GM19035 (cell line): ENCODE data around the gene MGAT1.
A peak's percentile ranks its signal among the peaks of the same experiment; 100 is the strongest.

ENCODE experiments used
- ATAC-seq: cut with Tn5 transposase; IDR thresholded peaks from one replicate; pipeline ENCODE4 v1.9.1; 2021; ENCODE audit not compliant: unreplicated experiment

Gene MGAT1

DNA sequence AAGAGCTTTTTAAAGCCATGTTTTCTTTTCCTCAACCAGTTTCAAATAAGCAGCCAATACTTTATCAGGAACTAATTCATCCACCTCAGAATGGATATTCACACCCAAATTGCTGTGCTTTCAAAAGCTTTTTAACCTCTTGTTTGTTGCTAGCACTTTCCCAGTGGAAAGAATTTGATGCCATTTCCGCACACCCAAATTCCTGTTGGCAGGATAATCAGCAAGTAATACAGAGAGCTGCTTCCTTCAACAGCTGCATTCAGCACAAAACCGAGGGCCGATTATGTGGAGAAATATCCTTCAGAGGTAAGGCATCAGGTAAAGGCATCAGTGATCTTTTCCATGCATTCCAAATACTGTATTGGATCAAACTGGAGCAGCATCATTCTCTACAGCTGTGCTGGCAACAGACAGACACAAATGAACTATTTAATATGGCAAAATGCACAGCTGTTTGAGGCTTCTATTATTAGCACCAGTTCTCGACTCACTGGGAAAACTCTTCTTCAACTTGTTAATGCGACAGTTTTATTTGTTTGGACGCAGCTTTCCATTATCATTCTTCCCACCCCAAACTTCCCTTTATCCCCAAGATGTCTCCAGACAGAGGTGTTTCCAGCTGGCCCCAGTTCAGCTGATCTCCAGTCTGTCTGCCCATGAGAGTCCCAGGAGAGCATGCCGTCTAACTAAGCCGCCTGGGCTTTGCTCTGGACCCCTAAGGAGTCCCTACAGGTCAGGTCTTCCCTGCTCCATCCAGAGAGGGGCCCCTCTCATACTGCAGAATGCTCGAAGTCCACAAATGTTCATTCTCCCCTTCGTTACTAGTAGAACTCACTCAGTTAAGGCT, 22.2 kb upstream of the MGAT1 start:
- no peak for ATAC-seq

- ATAC-seq, result no peak
Measured at GRCh38 chr5:180823940-180824629, 21.5 kb upstream of the MGAT1 start.

DNA sequence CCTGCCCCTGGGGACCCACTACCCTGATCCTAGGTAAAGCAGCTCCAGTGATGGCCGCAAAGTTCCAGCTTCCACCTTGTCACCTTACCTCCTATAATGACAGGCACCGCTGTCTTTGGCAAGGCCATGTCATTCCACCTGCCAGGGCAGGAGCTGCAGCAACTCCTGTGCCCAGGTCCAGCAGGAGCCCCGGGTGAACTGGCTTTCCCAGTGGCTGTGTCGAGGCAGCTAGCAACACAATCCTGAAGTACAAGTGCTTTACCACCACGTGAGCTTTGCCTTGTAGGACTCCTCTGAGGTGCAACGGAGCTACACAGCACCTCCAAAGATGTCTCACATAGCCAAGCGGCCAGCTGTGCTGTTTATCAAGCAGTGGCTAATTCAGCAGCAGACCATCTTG, 20.7 kb upstream of the MGAT1 start:
- ATAC-seq, result no peak

- ATAC-seq, result no peak
Measured at GRCh38 chr5:180821538-180821937, 18.9 kb upstream of the MGAT1 start.

DNA sequence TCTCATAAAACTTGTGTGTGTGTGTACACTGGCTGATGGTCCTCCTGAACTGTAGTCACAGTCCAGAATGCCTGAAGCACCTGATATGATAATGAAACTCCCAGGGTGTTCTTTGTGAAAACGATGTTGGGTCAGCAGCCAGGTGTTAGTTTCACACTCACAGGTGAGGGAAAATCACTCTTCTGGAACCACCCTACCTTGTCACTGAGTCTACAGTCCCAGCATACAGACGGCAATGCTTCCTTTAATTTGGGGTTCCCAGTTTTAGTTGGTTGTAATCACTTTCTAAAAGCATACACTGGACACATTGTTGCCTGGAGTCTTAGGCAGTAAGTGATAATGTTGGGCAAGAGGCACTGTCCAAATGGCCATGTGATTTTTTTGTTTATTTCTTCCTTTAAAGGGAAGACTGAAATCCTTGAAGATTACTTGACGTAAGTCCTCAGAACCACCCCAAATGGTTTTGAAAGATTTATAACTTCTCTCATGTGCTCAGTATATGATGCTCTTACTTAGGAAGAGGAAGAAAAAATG, 18.2 kb upstream of the MGAT1 start:
- ATAC-seq, result peak; percentile 72

DNA sequence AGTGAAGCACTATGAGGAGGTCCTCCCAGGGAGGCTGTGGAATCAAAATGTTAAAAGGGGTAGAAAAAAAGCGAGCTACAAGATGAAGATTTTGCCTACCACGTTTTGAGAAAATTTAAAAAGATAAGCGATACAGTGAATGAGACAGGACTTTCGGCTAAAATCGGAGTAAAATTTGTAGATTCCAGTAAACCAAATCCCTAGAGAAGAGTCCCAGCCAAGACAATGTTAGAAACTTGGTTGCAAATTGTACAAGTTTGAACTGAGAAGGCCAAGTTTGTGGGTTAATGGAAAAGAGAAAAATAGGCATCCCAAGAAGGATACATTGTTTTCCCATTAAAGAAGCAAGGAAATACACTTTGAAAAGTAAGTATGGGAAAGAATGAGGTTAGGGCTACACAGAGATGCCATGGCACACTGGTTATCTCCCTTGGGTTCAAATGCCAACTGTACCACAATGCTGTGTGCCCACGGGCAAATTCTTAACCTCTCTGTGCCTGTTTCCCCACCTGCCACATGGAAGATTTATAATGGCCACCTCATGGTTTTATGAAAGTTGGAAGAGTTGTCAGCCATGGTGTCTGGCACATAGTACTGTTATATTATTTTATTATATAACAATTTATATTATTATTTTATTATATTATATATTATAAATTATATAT, 16.2 kb upstream of the MGAT1 start:
- ATAC-seq, result no peak

DNA sequence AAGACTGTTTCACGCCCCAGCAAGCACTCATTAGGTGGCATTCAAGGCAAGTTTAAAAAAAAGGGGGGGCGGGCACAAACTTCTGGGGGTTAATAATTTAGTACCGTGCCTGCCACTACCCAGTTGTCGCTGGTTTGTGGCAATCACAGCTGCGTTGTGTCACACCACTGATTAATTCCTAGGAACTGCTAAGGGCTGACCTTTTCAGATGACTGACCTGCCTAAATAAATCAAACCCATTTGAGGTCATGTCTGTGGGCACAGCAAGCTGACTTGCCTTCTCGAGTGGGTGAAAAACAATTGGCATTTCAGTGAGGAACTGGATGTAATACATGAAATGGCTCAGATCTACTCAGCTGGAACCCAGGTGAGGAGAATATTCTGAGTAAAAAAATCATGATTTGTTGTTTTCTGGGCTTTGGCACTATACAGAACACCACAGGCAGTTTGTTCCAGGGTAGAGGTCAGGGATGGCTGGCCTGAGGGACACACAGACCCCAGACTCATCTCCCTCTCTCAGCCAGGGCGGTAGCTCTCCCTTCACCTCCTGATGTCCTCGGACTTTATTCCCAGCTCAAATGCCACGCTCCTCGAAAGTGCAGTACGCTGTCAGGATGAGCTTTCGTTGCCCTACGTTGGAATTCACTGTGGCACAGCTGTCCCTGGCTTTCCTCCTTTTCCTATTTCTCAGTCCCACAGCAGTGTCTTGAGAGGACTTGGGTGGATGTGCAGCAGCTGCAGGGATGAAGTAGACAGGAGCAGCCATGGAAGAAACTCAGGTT, 15.5 kb upstream of the MGAT1 start:
- ATAC-seq, result no peak

- no peak for ATAC-seq
Measured at GRCh38 chr5:180816608-180817534, 14.3 kb upstream of the MGAT1 start.

DNA sequence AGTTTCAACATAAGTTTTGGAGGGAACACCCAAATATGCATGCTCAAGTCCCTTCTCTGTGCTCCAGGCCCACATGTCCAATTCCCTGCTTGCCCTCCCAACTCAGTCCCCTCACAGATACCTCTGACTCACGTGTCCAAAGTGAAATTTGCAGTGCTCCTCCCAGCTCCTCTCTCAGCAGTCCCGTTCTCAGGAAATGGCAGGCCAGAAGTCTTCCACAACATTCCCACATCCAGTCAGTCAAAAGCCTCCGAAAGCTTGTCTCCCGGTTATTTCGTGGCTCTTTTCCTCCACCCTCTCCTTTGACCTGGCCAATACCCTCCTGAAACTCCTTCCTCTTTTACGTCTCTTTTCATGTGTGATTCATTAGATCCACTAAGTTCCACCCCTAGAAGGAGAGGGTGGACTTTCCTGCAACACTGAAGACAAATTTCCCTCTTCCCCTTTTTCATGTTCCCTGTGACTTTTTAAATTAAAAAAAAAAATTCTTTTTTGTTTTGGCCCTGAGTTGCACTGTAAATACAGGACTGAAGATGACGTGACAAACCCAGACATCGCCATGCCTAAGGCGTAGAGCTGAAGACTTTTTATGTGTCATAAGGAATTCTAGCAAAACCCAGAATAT, 12.8 kb upstream of the MGAT1 start:
- ATAC-seq, result no peak

- no peak for ATAC-seq
Measured at GRCh38 chr5:180813420-180813819, 10.8 kb upstream of the MGAT1 start.

DNA sequence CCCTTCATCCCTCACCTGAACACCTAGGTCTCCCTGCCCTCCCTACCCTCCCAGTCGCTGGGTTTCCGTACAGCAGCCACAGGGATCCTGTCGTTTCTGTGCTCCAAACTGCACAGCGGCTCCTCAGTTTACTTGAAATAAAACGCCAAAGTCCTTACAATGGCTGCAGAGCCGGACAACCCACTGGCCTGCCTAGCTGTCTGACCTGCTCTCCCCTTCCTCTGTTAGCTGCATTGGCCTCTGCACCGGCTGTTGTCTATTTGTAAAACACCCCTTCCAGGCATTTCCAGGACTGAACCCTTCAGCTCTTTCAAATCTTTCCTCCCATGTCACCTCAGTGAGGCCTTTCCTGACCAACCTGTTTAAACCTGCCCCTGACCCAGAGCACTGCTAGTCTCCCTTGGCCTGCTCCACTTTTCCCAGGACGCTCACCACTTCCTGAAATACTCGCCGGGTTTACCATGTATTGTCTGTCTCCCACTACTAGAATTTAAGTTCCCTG, 9.1 kb upstream of the MGAT1 start:
- ATAC-seq, result no peak

DNA sequence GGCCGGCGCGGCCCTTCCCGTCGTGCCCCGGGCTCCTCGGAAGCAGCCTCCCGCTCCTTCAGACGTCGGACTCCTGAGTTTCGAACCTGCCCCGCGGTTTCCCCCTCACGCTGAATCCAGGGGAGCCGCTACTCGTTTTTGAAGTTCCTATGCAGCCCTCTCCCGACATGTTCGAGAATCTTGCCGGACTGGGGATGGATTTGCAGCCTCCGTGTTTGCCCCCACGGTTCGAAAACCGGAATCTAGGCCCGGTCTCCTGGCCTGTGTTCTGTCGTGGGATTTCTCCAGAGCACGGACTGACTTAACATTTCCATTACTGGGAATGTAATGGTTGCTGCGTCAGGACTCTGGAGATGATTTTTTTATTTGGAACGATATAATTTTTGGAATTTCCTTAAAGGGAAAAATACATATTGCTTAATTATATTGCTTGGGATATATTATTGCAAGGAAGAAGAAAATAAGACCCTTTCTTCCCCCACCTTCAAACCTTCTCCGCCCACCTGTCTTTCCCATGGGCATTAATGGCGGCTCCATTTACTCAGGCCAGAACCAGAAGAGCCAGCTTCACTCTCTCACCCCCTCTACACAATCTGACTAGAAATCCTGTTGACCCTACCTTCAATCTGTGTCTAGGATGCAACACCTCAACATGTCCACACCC, 8.5 kb upstream of the MGAT1 start:
- no peak for ATAC-seq

DNA sequence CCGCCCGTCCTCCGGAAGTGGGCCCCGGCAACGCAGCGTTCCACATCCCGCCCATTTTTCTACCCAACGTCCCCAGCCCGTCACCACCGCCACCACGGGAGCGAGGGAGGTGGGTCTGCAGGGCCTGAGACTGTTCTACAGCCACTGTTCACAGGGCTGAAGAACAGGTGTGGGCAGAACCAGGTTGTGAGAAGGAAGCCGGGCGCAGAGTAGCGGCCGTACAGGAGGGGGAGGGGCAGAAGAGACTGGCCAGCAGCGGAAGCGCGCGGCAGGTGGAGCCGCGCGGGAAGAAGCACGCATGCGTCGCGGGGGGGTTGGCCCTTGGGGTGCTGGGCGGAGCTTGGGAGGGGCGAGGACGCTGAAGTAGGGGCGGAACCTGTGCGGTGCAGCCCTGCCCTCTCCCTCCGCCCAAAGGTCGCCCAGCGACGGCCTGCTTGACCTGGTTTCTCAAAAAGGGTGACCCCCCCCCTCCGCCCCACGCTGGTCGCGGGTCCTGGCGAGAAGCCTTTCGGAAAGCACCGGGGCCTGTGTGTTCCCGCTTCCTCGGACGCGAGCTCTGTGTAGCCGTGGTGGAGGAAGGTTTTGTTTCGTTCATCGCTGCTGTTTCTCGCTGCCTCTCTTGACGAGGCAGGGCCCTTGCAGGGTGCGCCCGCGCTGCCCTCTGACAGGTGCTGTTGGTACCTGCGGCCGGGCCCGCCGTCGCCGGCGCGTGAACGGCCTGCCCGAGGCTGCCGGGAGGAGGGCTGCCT, 7.8 kb upstream of the MGAT1 start:
- peak; percentile 68 for ATAC-seq

DNA sequence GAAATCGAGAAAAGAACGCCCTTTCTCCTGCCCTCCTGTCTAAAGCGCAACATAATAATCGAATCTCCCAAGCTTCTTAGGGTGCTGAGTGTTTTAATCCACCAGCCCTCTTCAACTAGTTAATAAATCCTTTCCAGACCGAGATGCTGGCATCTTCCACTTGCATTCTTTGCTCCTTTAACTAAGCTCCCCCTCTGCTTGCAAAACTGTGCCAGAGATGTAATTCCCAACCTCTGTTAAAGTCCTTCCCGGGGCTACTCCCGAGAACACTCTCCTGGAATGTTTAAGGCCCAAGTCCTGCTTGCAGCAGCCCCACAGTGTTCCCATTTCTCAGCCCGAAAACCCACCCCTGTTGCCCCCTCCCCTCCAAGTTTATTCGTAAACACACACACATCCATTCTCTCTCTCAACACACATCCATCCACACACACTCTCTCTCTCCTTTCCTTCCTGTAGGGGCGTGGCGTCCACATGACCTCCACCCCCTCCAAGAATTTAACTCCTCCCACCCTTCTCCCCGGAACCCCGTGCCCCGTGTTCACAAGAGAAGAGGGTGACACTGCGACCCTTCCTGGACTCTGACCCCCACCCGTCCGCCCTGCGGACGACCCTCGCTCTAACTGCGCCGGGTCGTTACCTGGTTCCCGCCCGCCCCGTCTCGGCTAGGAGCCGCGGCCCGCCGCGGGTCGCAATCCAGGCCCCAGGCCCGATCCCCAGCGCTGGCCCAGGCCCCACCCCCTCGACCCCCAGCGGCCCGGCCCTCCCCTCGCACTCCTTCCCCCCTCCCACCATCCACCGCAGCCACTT, 7.0 kb upstream of the MGAT1 start:
- ATAC-seq, result peak; percentile 57

DNA sequence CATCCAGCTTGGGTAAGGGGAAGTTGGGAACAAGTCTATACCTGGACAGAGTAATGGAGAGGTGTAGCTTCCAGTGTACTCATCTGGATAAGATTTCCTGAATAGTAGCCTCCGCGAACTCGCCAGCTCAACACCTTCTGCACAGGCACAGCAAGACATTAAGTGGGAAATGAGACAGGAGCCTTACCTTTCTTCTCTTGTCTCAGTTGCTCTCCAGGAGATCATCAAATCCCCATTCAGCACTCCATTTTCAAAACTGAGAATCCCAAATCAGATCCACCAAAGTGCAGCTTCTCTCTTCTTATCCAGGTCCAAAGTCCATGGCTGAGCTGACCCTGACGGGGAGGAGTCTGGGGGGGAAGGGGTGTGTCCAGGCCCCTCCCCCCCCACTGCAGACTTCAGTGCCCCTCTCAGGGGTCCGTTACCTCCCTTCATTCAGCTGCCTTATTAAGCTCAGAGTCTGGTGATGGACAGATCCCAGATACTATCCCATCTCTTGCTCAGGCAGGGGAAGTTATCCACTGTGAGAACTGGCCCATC, 5.9 kb upstream of the MGAT1 start:
- no peak for ATAC-seq

DNA sequence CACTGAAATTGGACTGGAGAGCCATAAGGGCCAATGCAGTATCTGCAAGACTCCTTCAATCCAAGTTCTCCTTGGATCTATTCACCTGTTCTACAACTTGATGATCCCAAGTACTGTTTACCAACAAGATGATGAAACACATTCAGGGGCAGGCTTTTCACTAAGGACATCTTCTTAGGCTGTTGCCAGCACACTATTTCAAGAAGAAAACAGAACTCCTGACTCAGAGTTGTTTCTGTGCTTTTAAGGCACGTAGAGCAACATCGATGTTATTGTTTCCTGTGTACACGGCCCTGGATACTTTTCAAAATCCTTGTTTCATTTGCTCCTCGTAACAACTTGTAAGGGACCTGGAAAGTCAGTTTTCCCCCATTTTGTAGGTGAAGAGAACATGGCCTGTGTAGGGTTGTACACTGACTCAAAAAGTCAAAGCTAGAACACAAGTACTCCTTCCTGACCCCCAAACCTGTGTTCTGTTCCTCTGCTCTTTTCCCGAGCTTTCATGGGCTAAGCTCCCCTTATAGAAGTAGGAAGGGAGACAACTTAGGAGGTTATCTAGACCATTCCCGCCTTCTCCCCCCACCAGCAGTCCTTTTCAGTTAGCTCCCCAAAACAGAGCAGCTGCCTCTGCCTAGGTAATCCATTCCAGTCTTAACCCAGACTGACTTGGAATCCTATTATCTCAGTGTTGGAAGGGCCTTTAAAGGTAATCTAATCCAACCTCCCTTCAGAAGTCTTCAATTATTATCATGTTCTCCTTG, 5.2 kb upstream of the MGAT1 start:
- no peak for ATAC-seq
